Measurements from ENCODE around the gene STAG3.
"Not testable (repeated sequence)": the region's sequence is repeated elsewhere in the genome, so short reads cannot be mapped to it uniquely, and the experiment has no call there.

STAG3 gene

GRCh38 chr7:100177045-100178001 is at the start of gene STAG3, which contains the start of gene GPC2:
TSS of gene STAG3 (plus strand) at chr7:100177918. CDS start at chr7:100180557, 2,639 bp downstream.
TSS of gene GPC2 (minus strand) at chr7:100177381. CDS start at chr7:100177199, 182 bp downstream.
- FAIRE-seq, result peak; percentile 95
- peak; percentile 87 for DNase-seq (ENCODE audit: extremely low spot score, insufficient read length, low read depth)

GRCh38 chr7:100128637-100128963 is 49.1 kb upstream of the STAG3 start:
- DNase-seq (ENCODE audit: extremely low spot score, insufficient read length, low read depth) (no peak), FAIRE-seq (no peak)

GRCh38 chr7:100130220-100130607 is 47.5 kb upstream of the STAG3 start:
- not testable (repeated sequence) for FAIRE-seq; DNase-seq (ENCODE audit: extremely low spot score, insufficient read length, low read depth)

- DNase-seq (ENCODE audit: extremely low spot score, insufficient read length, low read depth), result no peak
- FAIRE-seq, result peak; percentile 45
Observed at GRCh38 chr7:100130608-100131453, 46.9 kb upstream of the STAG3 start.

GRCh38 chr7:100132126-100132525 is 45.6 kb upstream of the STAG3 start:
- DNase-seq (ENCODE audit: extremely low spot score, insufficient read length, low read depth) (no peak), FAIRE-seq (no peak)

GRCh38 chr7:100132697-100133151 is 45.0 kb upstream of the STAG3 start:
- FAIRE-seq (peak; percentile 73), DNase-seq (ENCODE audit: extremely low spot score, insufficient read length, low read depth) (no peak)

GRCh38 chr7:100137851-100138760 is 39.6 kb upstream of the STAG3 start:
- FAIRE-seq (peak; percentile 56), DNase-seq (ENCODE audit: extremely low spot score, insufficient read length, low read depth) (no peak)

- DNase-seq (ENCODE audit: extremely low spot score, insufficient read length, low read depth) (no peak), FAIRE-seq (no peak)
Observed at GRCh38 chr7:100141555-100141949, 36.2 kb upstream of the STAG3 start.

GRCh38 chr7:100142461-100142860 is 35.3 kb upstream of the STAG3 start:
- FAIRE-seq (no peak), DNase-seq (ENCODE audit: extremely low spot score, insufficient read length, low read depth) (no peak)

GRCh38 chr7:100146350-100146749 is 31.4 kb upstream of the STAG3 start:
- not testable (repeated sequence) for FAIRE-seq; DNase-seq (ENCODE audit: extremely low spot score, insufficient read length, low read depth)

- no peak for DNase-seq (ENCODE audit: extremely low spot score, insufficient read length, low read depth)
- FAIRE-seq, result no peak
Observed at GRCh38 chr7:100147278-100147677, 30.4 kb upstream of the STAG3 start.

GRCh38 chr7:100148225-100148558 is 29.5 kb upstream of the STAG3 start:
- FAIRE-seq (no peak), DNase-seq (ENCODE audit: extremely low spot score, insufficient read length, low read depth) (no peak)

GRCh38 chr7:100148559-100149328 is 29.0 kb upstream of the STAG3 start, which contains the start of gene LAMTOR4:
TSS of gene LAMTOR4 (plus strand) at chr7:100148918. CDS start at chr7:100148973, 55 bp downstream.
- DNase-seq (ENCODE audit: extremely low spot score, insufficient read length, low read depth) (peak; percentile 95), FAIRE-seq (peak; percentile 99)

GRCh38 chr7:100152404-100152803 is 25.3 kb upstream of the STAG3 start:
- no peak for FAIRE-seq

GRCh38 chr7:100152937-100153666 is 24.6 kb upstream of the STAG3 start:
- no peak for FAIRE-seq
- DNase-seq (ENCODE audit: extremely low spot score, insufficient read length, low read depth), result no peak

More at GRCh38 chr7:100152404-100152803, 25.3 kb upstream of the STAG3 start:
- DNase-seq (ENCODE audit: extremely low spot score, insufficient read length, low read depth), result no peak

- no peak for DNase-seq (ENCODE audit: extremely low spot score, insufficient read length, low read depth)
- FAIRE-seq, result no peak
Observed at GRCh38 chr7:100153708-100154535, 23.8 kb upstream of the STAG3 start.
